GM19468 (cell line): ENCODE results near the gene ERF.
"Not testable (repeated sequence)": the region's sequence is repeated elsewhere in the genome, so short reads cannot be mapped to it uniquely, and the experiment has no call there.

ENCODE experiments used
- ATAC-seq: cut with Tn5 transposase; IDR thresholded peaks from one replicate; pipeline ENCODE4 v1.9.1; 2021; ENCODE audit warnings: mild to moderate bottlenecking, moderate library complexity, moderate number of reproducible peaks; ENCODE audit not compliant: unreplicated experiment; ENCODE audit errors: extremely low read depth

Gene ERF

GRCh38 chr19:42257842-42258241 is 2.9 kb upstream of the ERF start:
- not testable (repeated sequence) for ATAC-seq

GRCh38 chr19:42255766-42256745 is 1.1 kb upstream of the ERF start:
- ATAC-seq = no peak

GRCh38 chr19:42254089-42254849 is 659 bp downstream of the ERF start:
- no peak for ATAC-seq

- ATAC-seq = no peak
Observed at GRCh38 chr19:42253245-42254088, 1.5 kb downstream of the ERF start.

GRCh38 chr19:42252365-42253244 is 2.3 kb downstream of the ERF start:
- ATAC-seq = no peak

GRCh38 chr19:42251572-42252358 is 3.2 kb downstream of the ERF start:
- no peak for ATAC-seq

- no peak for ATAC-seq
Observed at GRCh38 chr19:42250666-42251531, 4.0 kb downstream of the ERF start.

GRCh38 chr19:42250183-42250665 is 4.7 kb downstream of the ERF start:
- no peak for ATAC-seq

GRCh38 chr19:42249769-42250168 is 5.2 kb downstream of the ERF start:
- no peak for ATAC-seq

- no peak for ATAC-seq
Observed at GRCh38 chr19:42249149-42249750, 5.7 kb downstream of the ERF start.

GRCh38 chr19:42248270-42249148 is 6.4 kb downstream of the ERF start:
- no peak for ATAC-seq

GRCh38 chr19:42247640-42248199 is 7.2 kb downstream of the ERF start:
- no peak for ATAC-seq

GRCh38 chr19:42246922-42247639 is 7.8 kb downstream of the ERF start:
- no peak for ATAC-seq

- ATAC-seq = no peak
Observed at GRCh38 chr19:42246143-42246921, 8.6 kb downstream of the ERF start.
